GM12864 (cell line): ENCODE measurements around the gene GDF2.

ENCODE experiments used
- DNase-seq: peaks from one replicate; pipeline ENCODE4 v3.0.0-alpha.2; 2011; ENCODE audit warnings: low read depth
- H3K4me3 ChIP-seq: 2 replicates; pipeline ENCODE4 v1.5.1; 2011; ENCODE audit warnings: mild to moderate bottlenecking, low read depth, low read length, control low read depth
- TF ChIP-seq, protein P1 (sequence below): IDR thresholded peaks from 2 replicates; pipeline ENCODE4 v1.5.1; 2011; ENCODE audit warnings: low read depth, mild to moderate bottlenecking, moderate library complexity, low read length, control low read depth, inconsistent platforms; ENCODE audit errors: missing control alignments

GDF2 gene

DNA sequence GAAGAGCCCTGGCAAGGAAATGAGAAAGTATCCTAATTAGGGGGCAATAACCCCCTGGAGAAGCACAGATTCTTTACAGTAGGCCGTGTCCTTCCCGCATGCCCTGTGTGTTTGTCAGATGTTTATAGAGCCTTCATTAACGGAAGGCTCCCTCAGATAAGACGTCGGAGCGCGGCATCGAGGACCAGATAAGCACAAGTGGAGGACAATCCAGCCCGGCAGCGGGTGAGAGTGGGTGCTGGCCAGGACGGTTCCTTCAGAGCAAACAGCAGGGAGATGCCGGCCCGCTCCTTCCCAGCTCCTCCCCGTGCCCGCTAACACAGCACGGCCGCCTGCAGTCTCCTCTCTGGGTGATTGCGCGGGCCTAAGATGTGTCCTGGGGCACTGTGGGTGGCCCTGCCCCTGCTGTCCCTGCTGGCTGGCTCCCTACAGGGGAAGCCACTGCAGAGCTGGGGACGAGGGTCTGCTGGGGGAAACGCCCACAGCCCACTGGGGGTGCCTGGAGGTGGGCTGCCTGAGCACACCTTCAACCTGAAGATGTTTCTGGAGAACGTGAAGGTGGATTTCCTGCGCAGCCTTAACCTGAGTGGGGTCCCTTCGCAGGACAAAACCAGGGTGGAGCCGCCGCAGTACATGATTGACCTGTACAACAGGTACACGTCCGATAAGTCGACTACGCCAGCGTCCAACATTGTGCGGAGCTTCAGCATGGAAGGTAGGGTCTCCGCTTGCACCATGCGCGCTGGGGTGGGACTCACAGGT lies at the start of gene GDF2:
Gene GDF2 (plus strand): TSS at position 155 of the 762 bp plus-strand sequence. CDS start 215 bp downstream, at position 370.
- no peak for DNase-seq
- no peak within 1 kb of the TSS for H3K4me3 ChIP-seq
- TF ChIP-seq, protein P1, sequence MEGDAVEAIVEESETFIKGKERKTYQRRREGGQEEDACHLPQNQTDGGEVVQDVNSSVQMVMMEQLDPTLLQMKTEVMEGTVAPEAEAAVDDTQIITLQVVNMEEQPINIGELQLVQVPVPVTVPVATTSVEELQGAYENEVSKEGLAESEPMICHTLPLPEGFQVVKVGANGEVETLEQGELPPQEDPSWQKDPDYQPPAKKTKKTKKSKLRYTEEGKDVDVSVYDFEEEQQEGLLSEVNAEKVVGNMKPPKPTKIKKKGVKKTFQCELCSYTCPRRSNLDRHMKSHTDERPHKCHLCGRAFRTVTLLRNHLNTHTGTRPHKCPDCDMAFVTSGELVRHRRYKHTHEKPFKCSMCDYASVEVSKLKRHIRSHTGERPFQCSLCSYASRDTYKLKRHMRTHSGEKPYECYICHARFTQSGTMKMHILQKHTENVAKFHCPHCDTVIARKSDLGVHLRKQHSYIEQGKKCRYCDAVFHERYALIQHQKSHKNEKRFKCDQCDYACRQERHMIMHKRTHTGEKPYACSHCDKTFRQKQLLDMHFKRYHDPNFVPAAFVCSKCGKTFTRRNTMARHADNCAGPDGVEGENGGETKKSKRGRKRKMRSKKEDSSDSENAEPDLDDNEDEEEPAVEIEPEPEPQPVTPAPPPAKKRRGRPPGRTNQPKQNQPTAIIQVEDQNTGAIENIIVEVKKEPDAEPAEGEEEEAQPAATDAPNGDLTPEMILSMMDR: no peak

DNA sequence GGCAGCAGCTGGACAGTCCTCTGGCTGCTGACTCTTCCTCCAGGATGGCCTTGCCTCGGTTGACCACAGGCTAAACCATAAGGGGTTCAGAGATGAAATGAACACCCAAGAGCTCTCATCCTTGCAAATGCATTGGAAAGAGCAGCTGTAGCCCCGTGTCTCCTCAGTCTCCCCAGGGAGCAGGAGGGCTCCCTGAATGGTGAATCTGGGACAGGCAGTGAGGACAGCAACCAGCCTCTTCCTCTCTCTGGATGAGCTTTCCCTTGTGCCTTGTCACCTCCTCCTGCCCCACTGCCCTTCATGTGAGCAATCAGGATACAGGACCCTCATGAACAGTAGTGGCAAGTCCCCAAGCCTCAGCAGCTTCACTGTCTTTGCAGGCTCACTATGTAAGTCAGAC lies 46.2 kb upstream of the GDF2 start:
- TF ChIP-seq, protein P1: no peak

DNA sequence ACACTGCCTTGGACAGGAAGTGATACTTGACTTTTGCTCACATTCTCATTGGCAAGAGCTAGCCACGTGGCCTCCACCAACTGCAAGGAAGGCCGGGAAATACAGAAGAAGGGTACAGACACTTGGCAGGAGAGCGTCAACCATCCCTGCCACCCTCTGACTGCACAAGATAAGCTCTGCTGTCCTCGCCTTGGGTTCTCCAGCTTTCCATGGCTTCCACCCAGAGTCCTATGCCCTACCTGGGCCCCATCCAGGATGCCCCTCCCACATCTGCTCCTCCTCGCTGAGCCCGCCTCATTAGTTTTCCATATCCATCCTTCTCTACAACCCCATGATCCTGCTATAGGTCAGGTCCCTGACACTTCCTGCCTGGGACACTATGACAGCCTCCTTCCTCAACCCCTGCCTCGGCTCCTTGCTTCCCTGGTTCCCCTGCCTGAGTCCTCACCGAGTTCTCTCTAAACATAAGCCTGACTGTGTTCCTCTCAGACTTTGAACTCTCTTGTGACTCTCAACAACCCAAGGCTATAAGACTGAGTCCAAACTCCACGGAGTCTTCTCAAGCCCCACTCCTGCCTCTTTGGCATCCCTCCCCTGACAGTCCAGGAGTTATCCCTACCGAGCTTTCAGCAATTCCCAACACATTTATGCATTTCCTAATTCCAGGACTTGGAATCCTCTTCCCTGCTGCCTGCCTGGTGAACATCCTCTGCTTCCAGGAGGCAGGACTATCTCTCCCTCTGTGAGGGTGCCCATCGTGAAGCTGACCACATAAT lies 45.5 kb upstream of the GDF2 start:
- TF ChIP-seq, protein P1: no peak
- DNase-seq: no peak
- H3K4me3 ChIP-seq: no peak overlapping the region

More for the DNA sequence above, 46.2 kb upstream of the GDF2 start:
- no peak for DNase-seq
- H3K4me3 ChIP-seq: no peak overlapping the region

DNA sequence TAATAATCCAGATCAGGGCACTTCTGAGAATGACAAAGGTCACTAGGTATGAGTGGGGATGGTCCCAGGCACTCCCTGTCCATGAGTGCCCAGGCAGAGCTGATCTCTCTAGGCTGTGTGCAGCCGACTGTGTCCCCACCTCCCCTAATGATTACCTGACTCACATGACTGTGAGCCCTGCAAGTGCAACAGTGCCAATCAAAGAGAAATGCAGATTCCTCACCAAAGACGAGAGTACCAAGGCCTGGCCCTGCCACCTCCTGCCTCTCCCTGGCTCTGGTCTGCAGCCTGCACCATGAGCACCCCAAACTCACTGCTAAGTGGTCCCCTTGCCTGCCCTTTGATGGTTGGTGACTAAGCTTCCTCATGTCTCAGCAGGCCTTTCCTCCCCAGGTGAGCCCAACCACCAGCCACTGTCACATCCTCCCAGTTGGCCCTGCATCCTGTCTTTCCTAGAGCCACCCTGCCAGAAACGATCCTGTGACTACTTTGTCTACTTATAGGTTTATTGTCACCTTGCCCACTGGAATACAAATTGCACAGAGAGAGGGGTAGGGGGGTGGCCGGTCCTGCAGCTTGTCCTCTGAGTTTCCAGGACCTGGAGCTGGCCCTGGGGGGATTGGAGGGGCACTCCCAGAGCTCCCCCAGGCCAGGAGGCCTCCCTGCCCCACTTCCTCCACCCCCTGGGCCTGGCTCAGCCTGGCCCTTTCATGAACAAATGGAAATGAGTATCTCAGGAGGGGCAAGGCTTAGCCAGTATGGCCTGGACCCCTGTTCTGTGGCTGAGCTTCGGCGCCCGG lies 44.7 kb upstream of the GDF2 start:
- DNase-seq: no peak
- TF ChIP-seq, protein P1: no peak
- no peak overlapping the region for H3K4me3 ChIP-seq

DNA sequence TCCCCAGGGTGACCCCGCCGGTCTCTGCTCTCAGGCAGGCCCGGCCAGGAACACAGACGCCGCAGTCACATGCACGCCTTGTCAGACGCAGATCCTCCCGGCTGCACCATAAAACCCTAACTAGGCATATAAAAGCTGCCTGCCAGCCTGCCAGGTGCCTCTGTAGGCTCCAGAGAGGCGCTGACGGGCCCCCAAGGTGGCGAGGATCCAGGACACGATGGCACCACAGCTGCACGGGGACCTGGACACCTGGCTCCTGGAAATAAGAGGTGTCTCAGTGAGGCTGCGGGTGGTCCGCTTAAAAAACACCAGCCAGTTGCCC lies 44.1 kb upstream of the GDF2 start:
- no peak for DNase-seq
- TF ChIP-seq, protein P1: no peak
- no peak overlapping the region for H3K4me3 ChIP-seq

DNA sequence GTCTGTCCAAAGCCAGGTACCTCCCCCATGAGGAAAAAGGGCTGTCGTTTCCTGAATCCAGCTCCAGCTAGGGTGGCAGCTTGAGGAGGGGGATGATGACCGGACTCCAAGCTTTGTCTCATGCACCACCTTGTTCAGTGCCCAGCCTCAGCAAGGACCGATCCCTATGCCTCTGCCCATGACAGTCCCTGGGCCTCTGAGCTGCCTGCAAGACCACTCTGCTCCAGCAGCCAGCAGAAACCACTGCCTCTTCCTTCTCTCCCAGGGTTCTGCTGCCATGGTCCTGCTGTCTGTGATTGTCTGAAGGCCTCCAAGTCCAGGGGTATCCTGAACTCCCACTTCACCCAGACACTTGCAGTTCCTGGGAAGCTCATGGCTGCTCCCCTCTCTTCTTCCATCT lies 43.5 kb upstream of the GDF2 start:
- H3K4me3 ChIP-seq: no peak overlapping the region
- TF ChIP-seq, protein P1: no peak
- DNase-seq: no peak
